Tibial artery (tissue), 4 donors: ENCODE data around the gene SACM1L.

ENCODE experiments used
- DNase-seq, 2 donors: peaks; one replicate each; pipeline ENCODE4 v3.0.0-alpha.2; 2019
- H3K27ac ChIP-seq, 2 donors: fragments of 200-600 bp; sonication (generic) in 1 of 2; 1 replicate in 1 of 2; 2 replicates in 1 of 2; pipeline ENCODE4 v1.5.1; 2018 to 2019; ENCODE audit warnings: mild to moderate bottlenecking in 1 of 2
- H3K27me3 ChIP-seq, 2 donors: fragments of 200-600 bp; sonication (generic) in 1 of 2; one replicate each; pipeline versions ENCODE4 v1.5.1 to v1.6.0; 2016 to 2019
- H3K36me3 ChIP-seq, 3 donors: fragments of 200-600 bp; sonication (generic) in 2 of 3; one replicate each; pipeline ENCODE4 v1.5.1; 2016 to 2019; ENCODE audit warnings: mild to moderate bottlenecking in 2 of 3
- H3K4me1 ChIP-seq, 4 donors: fragments of 200-600 bp; sonication (generic) in 2 of 4; 1 replicate in 3 of 4; 2 replicates in 1 of 4; pipeline ENCODE4 v1.5.1; 2016 to 2019
- H3K4me3 ChIP-seq, 2 donors: fragments of 200-600 bp; sonication (generic) in 1 of 2; 1 replicate in 1 of 2; 2 replicates in 1 of 2; pipeline ENCODE4 v1.5.1; 2018 to 2019; ENCODE audit warnings: mild to moderate bottlenecking in 2 of 2
- H3K9me3 ChIP-seq, 3 donors: fragments of 200-600 bp; sonication (generic) in 1 of 3; one replicate each; pipeline ENCODE4 v1.5.1; 2016 to 2019
- intact Hi-C: fragments of 100-400 bp; cut with DNase I; formaldehyde crosslinking; loops from one replicate; pipeline ENCODE4 v1.15.0; 2023; ENCODE audit warnings: low total_unique reads
- TF ChIP-seq, protein P1 (sequence below), 2 experiments: fragments of 200-600 bp in 1 of 2; fragments of 450-650 bp in 1 of 2; IDR thresholded peaks; one replicate each; pipeline ENCODE4 v1.5.1; 2017 to 2019; ENCODE audit warnings: antibody characterized with exemption in 2 of 2, mild to moderate bottlenecking in 1 of 2, moderate library complexity in 1 of 2

Gene SACM1L

DNA sequence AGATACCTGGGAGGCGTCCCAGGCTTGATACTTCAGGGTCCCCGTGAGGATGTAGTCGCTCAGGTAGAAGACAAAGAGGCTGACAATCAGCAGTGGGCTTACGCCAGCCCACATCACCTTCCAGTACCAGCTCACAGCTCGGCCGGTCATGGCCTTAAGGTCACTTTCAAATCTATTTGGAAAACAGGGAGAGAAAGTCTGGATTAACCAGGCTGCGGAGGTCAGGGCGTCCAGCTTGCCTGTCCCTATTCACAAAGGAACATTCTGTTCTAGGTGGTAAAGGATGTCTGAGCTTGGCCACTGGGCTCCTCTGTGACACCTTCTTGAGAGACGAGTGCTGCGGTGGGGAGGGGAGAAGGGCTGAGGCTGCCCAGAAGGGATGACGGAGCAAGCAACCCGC lies 70.7 kb downstream of the SACM1L start:
- Histone ChIP-seq H3K27me3 (peaks cover 0 to 7% of the 10 kb centered on the region in 2 donors), H3K27ac (no peak overlapping the region), H3K36me3 (no peaks in the 10 kb centered on the region), H3K9me3 (no peaks in the 10 kb centered on the region), H3K4me3 (no peak overlapping the region), H3K4me1 (peaks cover 0 to 4% (median 0%) of the 10 kb centered on the region in 4 donors)
- intact Hi-C loops: no loop called here
- TF ChIP-seq, protein P1, sequence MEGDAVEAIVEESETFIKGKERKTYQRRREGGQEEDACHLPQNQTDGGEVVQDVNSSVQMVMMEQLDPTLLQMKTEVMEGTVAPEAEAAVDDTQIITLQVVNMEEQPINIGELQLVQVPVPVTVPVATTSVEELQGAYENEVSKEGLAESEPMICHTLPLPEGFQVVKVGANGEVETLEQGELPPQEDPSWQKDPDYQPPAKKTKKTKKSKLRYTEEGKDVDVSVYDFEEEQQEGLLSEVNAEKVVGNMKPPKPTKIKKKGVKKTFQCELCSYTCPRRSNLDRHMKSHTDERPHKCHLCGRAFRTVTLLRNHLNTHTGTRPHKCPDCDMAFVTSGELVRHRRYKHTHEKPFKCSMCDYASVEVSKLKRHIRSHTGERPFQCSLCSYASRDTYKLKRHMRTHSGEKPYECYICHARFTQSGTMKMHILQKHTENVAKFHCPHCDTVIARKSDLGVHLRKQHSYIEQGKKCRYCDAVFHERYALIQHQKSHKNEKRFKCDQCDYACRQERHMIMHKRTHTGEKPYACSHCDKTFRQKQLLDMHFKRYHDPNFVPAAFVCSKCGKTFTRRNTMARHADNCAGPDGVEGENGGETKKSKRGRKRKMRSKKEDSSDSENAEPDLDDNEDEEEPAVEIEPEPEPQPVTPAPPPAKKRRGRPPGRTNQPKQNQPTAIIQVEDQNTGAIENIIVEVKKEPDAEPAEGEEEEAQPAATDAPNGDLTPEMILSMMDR (IDR thresholded peaks at IDR 0.05): no peak
- DNase-seq: no peak

DNA sequence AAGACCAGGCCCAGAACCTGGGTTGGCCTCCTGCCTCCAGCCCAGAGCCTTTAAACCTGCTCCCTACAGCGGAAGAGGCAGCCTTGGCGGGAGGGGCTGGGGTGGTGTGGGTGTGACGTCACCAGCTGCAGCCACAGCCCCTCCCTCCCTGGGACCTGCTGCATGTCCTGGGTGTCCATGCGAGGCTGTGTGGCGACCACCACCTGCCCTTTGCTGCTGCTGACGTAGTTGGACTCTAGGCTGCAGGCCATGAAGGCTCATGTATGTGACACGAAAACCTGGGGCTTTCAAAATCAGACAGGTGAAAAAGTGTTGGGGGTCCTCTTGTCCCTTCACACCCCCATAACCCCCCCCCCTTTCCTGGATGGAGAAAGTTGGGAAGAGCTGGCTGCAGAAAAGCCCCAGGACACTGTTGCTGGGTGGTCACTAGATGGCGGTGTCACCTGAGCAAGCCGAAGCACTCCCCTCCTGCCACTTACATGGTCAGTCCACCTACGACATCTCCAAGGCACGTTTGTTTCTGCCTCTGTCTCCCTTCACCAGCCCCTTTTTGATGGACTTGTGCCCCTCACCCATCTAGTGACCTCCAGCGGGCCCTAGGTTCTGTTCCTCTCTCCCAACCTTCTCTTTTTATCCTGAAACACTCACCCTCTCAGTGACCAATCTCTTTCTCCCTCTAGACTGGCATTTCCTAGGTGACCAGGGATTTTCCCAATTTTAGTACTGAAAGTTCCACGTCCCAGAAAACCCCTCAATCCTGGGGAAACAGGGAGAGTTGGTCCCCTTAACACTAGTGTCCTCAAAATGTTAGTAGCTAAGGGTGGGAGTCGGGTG lies 71.9 kb downstream of the SACM1L start:
- no peak for DNase-seq
- Histone ChIP-seq H3K4me1 (peaks cover 0 to 4% (median 0%) of the 10 kb centered on the region in 4 donors), H3K9me3 (no peaks in the 10 kb centered on the region), H3K36me3 (no peaks in the 10 kb centered on the region), H3K4me3 (no peak overlapping the region), H3K27ac (no peak overlapping the region), H3K27me3 (peaks cover 0 to 17% of the 10 kb centered on the region in 2 donors)
- intact Hi-C loops: no loop called here
- TF ChIP-seq, protein P1 (IDR thresholded peaks at IDR 0.05): peak; percentile 48 to 58

DNA sequence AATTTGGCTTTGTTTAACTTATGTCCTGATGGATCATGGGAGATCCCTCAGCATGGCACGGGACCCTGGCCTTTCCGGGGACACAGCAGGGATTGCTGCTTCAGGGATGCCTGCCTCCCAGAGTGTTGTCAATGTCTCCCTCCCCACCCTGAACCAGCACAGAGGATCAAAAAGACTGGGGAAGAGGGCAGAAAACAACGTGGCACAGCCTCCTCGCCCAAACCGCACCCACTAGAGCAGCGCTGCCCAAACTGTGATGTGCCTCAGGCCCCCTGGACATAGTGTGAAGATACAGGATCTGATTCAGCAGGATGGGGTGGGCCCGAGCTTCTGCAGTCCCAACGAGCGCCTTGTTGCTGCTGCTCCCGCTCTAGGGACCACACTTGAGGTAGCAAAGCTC lies 72.6 kb downstream of the SACM1L start:
- TF ChIP-seq, protein P1 (IDR thresholded peaks at IDR 0.05): no peak
- peaks cover 0 to 4% (median 0%) of the 10 kb centered on the region in 4 donors for H3K4me1 ChIP-seq
- H3K4me3 ChIP-seq: no peak overlapping the region
- intact Hi-C loops: no loop called here
- DNase-seq: no peak
- no peaks in the 10 kb centered on the region for H3K9me3 ChIP-seq
- peaks cover 0 to 17% of the 10 kb centered on the region in 2 donors for H3K27me3 ChIP-seq
- no peak overlapping the region for H3K27ac ChIP-seq
- no peaks in the 10 kb centered on the region for H3K36me3 ChIP-seq

DNA sequence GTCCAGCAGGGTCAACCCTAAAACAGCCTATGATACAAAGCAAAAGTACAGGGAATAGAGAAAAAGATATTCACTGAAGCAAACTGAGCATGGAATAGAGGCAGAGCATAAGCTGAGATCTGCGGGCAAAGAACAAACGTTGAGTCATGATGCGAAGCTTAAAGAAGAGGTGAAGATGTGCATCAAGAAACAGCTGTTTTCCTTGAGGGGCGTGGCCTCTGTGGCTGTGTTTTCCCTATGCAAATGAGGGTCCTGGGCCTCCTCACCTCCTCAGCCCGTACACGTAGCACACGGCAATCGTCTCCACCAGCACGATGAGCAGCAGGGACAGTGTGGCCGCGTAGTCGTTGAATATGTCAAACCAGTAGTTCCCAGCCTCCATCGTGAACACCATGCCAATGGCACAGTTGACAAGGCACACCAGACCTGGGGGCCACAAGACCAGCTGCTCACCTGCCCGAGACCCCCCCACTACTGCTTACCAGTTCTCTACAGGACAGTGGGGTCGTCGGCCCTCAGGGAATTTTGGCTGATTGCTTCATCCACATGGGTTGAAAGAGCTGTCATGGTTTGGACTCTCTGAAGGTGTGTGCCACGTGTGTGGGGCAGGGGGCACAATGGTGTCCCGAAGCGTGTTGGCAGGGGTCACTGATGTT lies 73.6 kb downstream of the SACM1L start:
- no peak overlapping the region for H3K4me3 ChIP-seq
- peaks cover 0 to 4% (median 0%) of the 10 kb centered on the region in 4 donors for H3K4me1 ChIP-seq
- TF ChIP-seq, protein P1 (IDR thresholded peaks at IDR 0.05): no peak
- no peaks in the 10 kb centered on the region for H3K36me3 ChIP-seq
- H3K27ac ChIP-seq: no peak overlapping the region
- H3K9me3 ChIP-seq: no peaks in the 10 kb centered on the region
- intact Hi-C loops: no loop called here
- peaks cover 0 to 17% of the 10 kb centered on the region in 2 donors for H3K27me3 ChIP-seq
- DNase-seq: no peak

DNA sequence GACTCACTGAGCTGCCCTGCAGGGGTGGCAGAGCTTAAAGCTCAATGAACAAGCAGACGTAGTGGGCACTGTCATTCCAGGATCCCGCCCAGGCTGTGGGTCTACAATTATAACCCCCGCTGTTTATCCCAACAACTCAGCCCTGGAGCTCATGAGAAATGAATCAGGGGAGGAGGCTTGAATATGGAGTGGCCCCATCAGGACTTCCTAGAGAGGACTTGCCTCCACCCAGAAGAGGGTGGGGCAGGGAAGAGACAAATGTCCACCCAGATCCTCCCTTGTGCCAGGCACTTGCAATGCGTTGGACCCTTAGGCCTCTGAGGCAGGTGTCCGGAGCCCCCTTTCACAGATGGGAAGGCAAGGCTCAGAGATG lies 74.1 kb downstream of the SACM1L start:
- TF ChIP-seq, protein P1 (IDR thresholded peaks at IDR 0.05): no peak
- Histone ChIP-seq H3K27me3 (peaks cover 0 to 17% of the 10 kb centered on the region in 2 donors), H3K4me1 (peaks cover 0 to 4% (median 0%) of the 10 kb centered on the region in 4 donors), H3K27ac (no peak overlapping the region), H3K9me3 (no peaks in the 10 kb centered on the region), H3K4me3 (no peak overlapping the region), H3K36me3 (no peaks in the 10 kb centered on the region)
- DNase-seq: no peak
- intact Hi-C loops: no loop called here
